LNCAP (cell line): ENCODE results near the gene ADSS1.

Source experiments
- TF ChIP-seq, protein P1 (sequence below): fragments of 450-650 bp; IDR thresholded peaks from 2 replicates; pipeline ENCODE4 v1.5.1; 2017; ENCODE audit warnings: mild to moderate bottlenecking

The ADSS1 gene

DNA sequence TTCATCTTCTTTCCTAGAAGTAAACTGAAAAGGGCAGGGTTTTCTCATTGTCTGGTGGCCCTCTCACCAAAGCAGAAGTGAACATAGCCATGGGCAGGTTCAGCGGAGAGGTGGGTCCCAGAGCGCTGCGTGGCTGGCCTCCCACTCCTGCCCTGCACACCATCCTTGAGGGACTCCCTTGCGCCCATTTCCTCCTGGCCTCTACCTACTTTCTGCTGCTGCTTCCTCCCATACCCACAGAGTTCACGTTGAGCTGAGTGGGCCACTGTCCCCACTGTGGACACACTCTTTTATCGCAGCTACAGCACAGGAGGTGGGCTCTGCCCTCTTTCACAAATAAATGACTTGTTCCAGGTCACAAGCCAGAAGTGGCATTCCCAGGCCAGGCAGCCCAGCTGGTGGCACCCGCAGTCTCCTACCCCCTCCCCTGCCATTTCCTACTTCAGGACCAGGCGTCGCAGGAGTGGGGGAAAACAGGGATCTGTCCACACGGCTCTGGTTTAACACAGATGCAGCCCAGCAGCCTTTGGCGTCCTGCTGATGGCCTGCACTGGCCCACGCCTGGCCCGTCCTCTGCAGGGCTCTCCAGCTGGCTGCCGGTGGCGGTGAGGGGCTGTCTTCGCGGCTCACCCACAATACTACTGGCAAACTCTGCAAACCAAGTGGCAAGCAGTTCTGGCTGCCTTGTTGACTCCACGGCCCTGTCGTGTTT is 33.8 kb downstream of the ADSS1 start:
- TF ChIP-seq, protein P1, sequence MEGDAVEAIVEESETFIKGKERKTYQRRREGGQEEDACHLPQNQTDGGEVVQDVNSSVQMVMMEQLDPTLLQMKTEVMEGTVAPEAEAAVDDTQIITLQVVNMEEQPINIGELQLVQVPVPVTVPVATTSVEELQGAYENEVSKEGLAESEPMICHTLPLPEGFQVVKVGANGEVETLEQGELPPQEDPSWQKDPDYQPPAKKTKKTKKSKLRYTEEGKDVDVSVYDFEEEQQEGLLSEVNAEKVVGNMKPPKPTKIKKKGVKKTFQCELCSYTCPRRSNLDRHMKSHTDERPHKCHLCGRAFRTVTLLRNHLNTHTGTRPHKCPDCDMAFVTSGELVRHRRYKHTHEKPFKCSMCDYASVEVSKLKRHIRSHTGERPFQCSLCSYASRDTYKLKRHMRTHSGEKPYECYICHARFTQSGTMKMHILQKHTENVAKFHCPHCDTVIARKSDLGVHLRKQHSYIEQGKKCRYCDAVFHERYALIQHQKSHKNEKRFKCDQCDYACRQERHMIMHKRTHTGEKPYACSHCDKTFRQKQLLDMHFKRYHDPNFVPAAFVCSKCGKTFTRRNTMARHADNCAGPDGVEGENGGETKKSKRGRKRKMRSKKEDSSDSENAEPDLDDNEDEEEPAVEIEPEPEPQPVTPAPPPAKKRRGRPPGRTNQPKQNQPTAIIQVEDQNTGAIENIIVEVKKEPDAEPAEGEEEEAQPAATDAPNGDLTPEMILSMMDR, result no peak

GRCh38 chr14:104758981-104759969 is 35.2 kb downstream of the ADSS1 start:
- TF ChIP-seq, protein P1, result no peak

GRCh38 chr14:104765517-104765916 is 41.5 kb downstream of the ADSS1 start:
- TF ChIP-seq, protein P1, result no peak

DNA sequence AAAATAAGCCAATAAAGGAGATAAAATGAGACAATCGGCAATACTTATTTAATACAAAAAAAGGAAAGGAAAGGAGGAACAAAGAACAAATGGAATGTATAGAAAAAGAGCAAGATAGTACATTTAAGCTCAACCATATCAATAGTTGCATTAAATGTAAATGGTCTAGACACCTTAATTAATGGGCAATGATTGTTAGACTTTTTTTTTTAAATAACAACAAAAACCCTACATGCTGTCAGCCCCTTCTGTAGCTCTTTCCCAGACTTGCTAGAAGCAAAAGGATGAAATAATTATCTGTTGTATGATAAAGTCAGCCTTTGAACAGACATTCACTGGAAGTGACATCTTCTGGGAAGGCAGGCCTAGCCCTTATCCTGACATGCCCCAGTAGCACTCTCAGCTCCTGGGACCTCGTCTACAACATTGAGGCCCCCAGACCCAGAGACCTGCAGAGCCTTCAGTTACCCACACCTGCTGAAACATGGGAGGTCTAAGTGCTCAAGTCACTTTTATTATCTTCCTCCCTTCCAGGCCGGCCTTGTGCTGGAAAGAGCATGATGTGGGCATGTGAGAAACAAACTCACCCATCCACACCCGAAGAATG is 42.3 kb downstream of the ADSS1 start:
- TF ChIP-seq, protein P1, result no peak

DNA sequence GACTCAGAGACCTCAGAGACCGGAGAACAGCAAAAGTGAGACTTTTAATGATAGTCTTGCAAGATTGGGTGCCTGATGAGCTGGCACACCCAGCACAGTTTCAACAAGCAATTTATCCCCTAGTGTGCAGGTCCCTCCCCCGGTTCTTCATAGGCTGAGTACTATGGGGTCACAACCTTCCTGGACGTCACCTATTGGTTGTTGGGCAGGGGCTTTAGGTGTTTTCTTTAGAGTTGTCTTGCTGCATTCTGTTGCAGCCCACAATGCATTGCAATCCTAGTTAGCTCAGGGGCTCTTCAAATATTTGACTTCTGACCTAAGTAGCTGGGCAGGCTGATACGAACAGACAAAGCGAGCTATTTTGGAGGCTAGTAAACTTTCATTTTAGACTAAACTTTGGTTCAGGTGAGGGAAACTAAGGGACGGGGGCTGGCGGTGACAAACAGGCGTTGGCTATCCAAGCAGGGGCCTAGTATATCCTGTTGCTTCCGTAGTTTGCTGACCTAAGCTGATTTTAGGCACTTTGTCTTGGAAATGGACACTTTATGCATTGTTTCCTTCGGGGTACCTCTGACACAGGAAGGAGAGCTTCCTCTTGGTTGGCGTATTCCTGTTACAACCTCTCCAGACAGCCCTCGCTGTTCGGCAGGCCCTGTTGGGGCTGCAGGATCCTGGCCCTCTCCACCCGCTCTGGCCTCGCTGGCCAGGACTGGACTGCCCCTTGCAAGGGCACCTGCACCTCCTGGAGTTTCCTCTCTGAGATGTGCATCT is 43.0 kb downstream of the ADSS1 start:
- TF ChIP-seq, protein P1, result no peak

DNA sequence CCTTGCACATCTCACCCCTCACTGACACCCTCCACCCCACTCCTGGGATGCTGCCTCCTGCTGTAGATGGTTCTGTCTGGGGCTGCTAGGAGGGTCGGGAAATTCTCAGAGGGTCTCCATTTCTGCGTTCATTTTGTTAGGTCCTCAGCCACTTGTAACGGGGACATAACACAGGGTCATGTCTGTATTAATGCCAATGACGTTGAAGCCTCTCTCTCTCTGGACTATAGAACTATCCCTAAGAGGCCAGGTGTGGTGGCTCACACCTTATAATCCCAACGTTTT is 43.5 kb downstream of the ADSS1 start:
- TF ChIP-seq, protein P1, result no peak
